Panc1 (cell line): Measurements from ENCODE around the gene DCLRE1C. TPM values are rescaled to one million over a fixed set of nuclear protein-coding genes. Genes with fewer than 3 reads are reported as not detected.
"Not testable (repeated sequence)": the region's sequence is repeated elsewhere in the genome, so short reads cannot be mapped to it uniquely, and the experiment has no call there.

Experiments used
- ATAC-seq: fragments of 200-7000 bp; cut with Tn5 transposase; 2 replicates; pipeline ENCODE4 v1.9.1; 2020; ENCODE audit warnings: mild to moderate bottlenecking, moderate library complexity
- BruUV-seq: library from RNA; stranded (reverse); fragments of 400-500 nt; replicated peaks from 2 replicates; lab custom pipeline; 2021; lab: Mats Ljungman, UMichigan
- CTCF ChIA-PET: fragments of 300-600 bp; sonication (Branson Sonifier 250); formaldehyde crosslinking; loops from one replicate; lab custom pipeline; 2022; ENCODE audit warnings: antibody characterized with exemption; lab: Charles Lee
- POLR2A ChIA-PET: fragments of 300-600 bp; sonication (Branson Sonifier 250); formaldehyde crosslinking; loops from one replicate; lab custom pipeline; 2022; ENCODE audit warnings: antibody characterized with exemption; lab: Charles Lee
- DNase-seq: peaks from one replicate; pipeline ENCODE4 v3.0.0-alpha.2; 2010; ENCODE audit warnings: low read depth, low spot score
- H3K27ac ChIP-seq: 2 replicates; pipeline ENCODE4 v1.5.1; 2011; ENCODE audit warnings: mild to moderate bottlenecking, low read length, inconsistent platforms
- H3K27me3 ChIP-seq: fragments of 200-500 bp; sonication (Bioruptor generic); 2 replicates; pipeline ENCODE4 v1.6.0; 2014; ENCODE audit warnings: low read length, inconsistent platforms; ENCODE audit not compliant: control insufficient read depth, insufficient read depth
- H3K36me3 ChIP-seq: fragments of 200-500 bp; sonication (Bioruptor generic); 2 replicates; pipeline ENCODE4 v1.5.1; 2014; ENCODE audit warnings: inconsistent platforms, mild to moderate bottlenecking, low read length, moderate library complexity; ENCODE audit not compliant: control insufficient read depth, insufficient read depth
- H3K4me1 ChIP-seq: 2 replicates; pipeline ENCODE4 v1.5.1; 2011; ENCODE audit warnings: inconsistent platforms, mild to moderate bottlenecking, low read length, moderate library complexity; ENCODE audit not compliant: control insufficient read depth, insufficient read depth
- H3K4me3 ChIP-seq, 2 experiments: 2 replicates each; pipeline ENCODE4 v1.5.1; 2011 to 2012; ENCODE audit warnings: low read depth in 2 of 2, low read length in 2 of 2, mild to moderate bottlenecking in 2 of 2, inconsistent platforms in 1 of 2, moderate library complexity in 1 of 2
- H3K9me3 ChIP-seq: fragments of 200-500 bp; sonication (Bioruptor generic); 2 replicates; pipeline ENCODE4 v1.5.1; 2014; ENCODE audit warnings: low read depth, mild to moderate bottlenecking, inconsistent platforms, low read length, moderate library complexity; ENCODE audit not compliant: control insufficient read depth, insufficient read depth
- CTCF ChIP-seq: fragments of 450-650 bp; IDR thresholded peaks from 2 replicates; pipeline ENCODE4 v1.5.1; 2017; ENCODE audit warnings: mild to moderate bottlenecking
- POLR2AphosphoS5 ChIP-seq: IDR thresholded peaks from 2 replicates; pipeline ENCODE4 v1.6.1; 2012; ENCODE audit warnings: mild to moderate bottlenecking, low read depth, low read length, moderate library complexity
- REST ChIP-seq, 2 experiments: IDR thresholded peaks; 2 replicates each; pipeline ENCODE4 v1.6.1; 2011 to 2012; ENCODE audit warnings: low read depth in 2 of 2, control low read depth in 1 of 2, low read length in 1 of 2, mild to moderate bottlenecking in 1 of 2, moderate library complexity in 1 of 2; ENCODE audit not compliant: insufficient read depth in 1 of 2
- SIN3A ChIP-seq: IDR thresholded peaks from 2 replicates; pipeline ENCODE4 v1.6.1; 2012; ENCODE audit warnings: low read depth, mild to moderate bottlenecking, low read length, moderate library complexity, borderline replicate concordance; ENCODE audit not compliant: insufficient read depth
- TCF7L2 ChIP-seq: IDR thresholded peaks from 2 replicates; pipeline ENCODE4 v1.6.1; 2011; ENCODE audit warnings: mild to moderate bottlenecking, low read depth, low read length, inconsistent platforms
- in situ Hi-C: cut with HindIII; loops from 2 replicates; pipeline ENCODE4 v1.10.0; 2016; ENCODE audit warnings: low sequenced_read_pairs, low pct_unique_long_range_greater_than_20kb
- intact Hi-C: fragments of 100-400 bp; cut with micrococcal nuclease; formaldehyde crosslinking; loops from one replicate; pipeline ENCODE4 v1.10.0; 2022; ENCODE audit not compliant: unreplicated experiment
- total RNA-seq: library from RNA; stranded (reverse); gene quantifications from one replicate; pipeline ENCODE4 v1.2.1, GENCODE V29; 2021; ENCODE audit not compliant: unreplicated experiment

Gene DCLRE1C
- total RNA-seq, 1 experiment from 2014 or later, result 9.1 TPM

GRCh38 chr10:14975672-14976273 lies 21.9 kb upstream of the DCLRE1C start:
- peak; percentile 42; the same call in 1 of the 2 replicates for ATAC-seq
- no peaks in the 10 kb centered on the region for H3K9me3 ChIP-seq
- no peak for DNase-seq
- H3K27ac ChIP-seq, result no peak overlapping the region
- in situ Hi-C loops, result no loop called here
- H3K27me3 ChIP-seq, result no peaks in the 10 kb centered on the region
- ChIA-PET POLR2A (no interaction called here), CTCF (no interaction called here)
- TF ChIP-seq CTCF (peak; percentile 47), POLR2AphosphoS5 (no peak), TCF7L2 (no peak), REST (IDR thresholded peaks at IDR 0.05; ENCODE audit: insufficient read depth in 1 of 2, low read depth in 2 of 2, low read length in 1 of 2) (no peak), SIN3A (no peak)
- H3K4me1 ChIP-seq, result no peaks in the 10 kb centered on the region
- no TSS peak for BruUV-seq
- intact Hi-C loops, result no loop called here
- H3K36me3 ChIP-seq, result no peaks in the 10 kb centered on the region
- H3K4me3 ChIP-seq, result peak overlapping the region; percentile 14; a peak in 2 of 4 replicates

GRCh38 chr10:14974153-14974998 lies 20.5 kb upstream of the DCLRE1C start:
- H3K4me3 ChIP-seq, H3K27me3 ChIP-seq, intact Hi-C loops, H3K9me3 ChIP-seq, DNase-seq, BruUV-seq, H3K36me3 ChIP-seq, H3K4me1 ChIP-seq, ATAC-seq, CTCF ChIA-PET, in situ Hi-C loops, POLR2A ChIA-PET, H3K27ac ChIP-seq: not testable (repeated sequence)
